CD14-positive monocyte (primary cell): ENCODE data around the gene TMEM184B. TPM values are rescaled to one million over a fixed set of nuclear protein-coding genes. Genes with fewer than 3 reads are reported as not detected.

Experiments used
- DNase-seq, 3 donors: peaks; one replicate each; pipeline ENCODE4 v3.0.0-alpha.2; 2011 to 2022
- H2AFZ ChIP-seq: 2 replicates; pipeline ENCODE4 v1.6.0; 2012; ENCODE audit warnings: mild to moderate bottlenecking, low read depth, low read length, inconsistent platforms; ENCODE audit not compliant: insufficient read depth, poor library complexity, severe bottlenecking
- H3K27ac ChIP-seq, 2 donors: 1 replicate in 1 of 2; 2 replicates in 1 of 2; pipeline ENCODE4 v1.5.1; 2012 to 2013; ENCODE audit warnings: low read length in 2 of 2, control low read depth in 1 of 2, inconsistent platforms in 1 of 2, low read depth in 1 of 2, mild to moderate bottlenecking in 1 of 2
- H3K27me3 ChIP-seq, 2 donors: one replicate each; pipeline versions ENCODE4 v1.6.0 to v1.6.1; 2011 to 2013; ENCODE audit warnings: low read length in 2 of 2; ENCODE audit not compliant: control insufficient read depth in 2 of 2, insufficient read depth in 2 of 2
- H3K36me3 ChIP-seq, 2 donors: replicated peaks in 1 of 2; 1 replicate in 1 of 2; 2 replicates in 1 of 2; pipeline versions ENCODE4 v1.5.1 to v1.6.1; 2012 to 2013; ENCODE audit warnings: low read length in 2 of 2, control low read depth in 1 of 2, inconsistent platforms in 1 of 2, mild to moderate bottlenecking in 1 of 2; ENCODE audit not compliant: insufficient read depth in 2 of 2, control insufficient read depth in 1 of 2
- H3K4me1 ChIP-seq, 2 donors: 1 replicate in 1 of 2; 2 replicates in 1 of 2; pipeline versions ENCODE4 v1.5.1 to v1.6.1; 2012 to 2013; ENCODE audit warnings: low read length in 2 of 2, control low read depth in 1 of 2, inconsistent platforms in 1 of 2, mild to moderate bottlenecking in 1 of 2, moderate library complexity in 1 of 2; ENCODE audit not compliant: insufficient read depth in 2 of 2, control insufficient read depth in 1 of 2
- H3K4me2 ChIP-seq: replicated peaks from 2 replicates; pipeline ENCODE3; 2012; ENCODE audit warnings: low read length, moderate library complexity, mild to moderate bottlenecking; ENCODE audit not compliant: poor library complexity, severe bottlenecking; ENCODE audit errors: extremely low read depth
- H3K4me3 ChIP-seq, 3 experiments: fragments of 200-600 bp in 1 of 3; sonication (generic) in 1 of 3; replicated peaks in 1 of 3; 1 replicate in 2 of 3; 2 replicates in 1 of 3; pipeline ENCODE4 v1.5.1; 2011 to 2013; ENCODE audit warnings: low read length in 3 of 3, mild to moderate bottlenecking in 3 of 3, control low read depth in 2 of 3, low read depth in 2 of 3, inconsistent platforms in 1 of 3, moderate library complexity in 1 of 3
- H3K79me2 ChIP-seq: 2 replicates; pipeline ENCODE4 v1.6.0; 2012; ENCODE audit warnings: mild to moderate bottlenecking, control low read depth, inconsistent platforms, low read length, moderate library complexity; ENCODE audit not compliant: insufficient read depth
- H3K9ac ChIP-seq: 2 replicates; pipeline ENCODE4 v1.6.0; 2017; ENCODE audit warnings: low read length, mild to moderate bottlenecking; ENCODE audit not compliant: insufficient read depth, poor library complexity, severe bottlenecking
- H3K9me3 ChIP-seq, 2 donors: replicated peaks in 1 of 2; 1 replicate in 1 of 2; 2 replicates in 1 of 2; pipeline versions ENCODE4 v1.5.1 to v1.6.1; 2012 to 2013; ENCODE audit warnings: low read length in 2 of 2, control low read depth in 1 of 2; ENCODE audit not compliant: control insufficient read depth in 1 of 2, insufficient read depth in 1 of 2
- H4K20me1 ChIP-seq: 2 replicates; pipeline ENCODE4 v1.6.0; 2012; ENCODE audit warnings: mild to moderate bottlenecking, low read length, control low read depth, moderate library complexity; ENCODE audit not compliant: insufficient read depth
- H3K27ac Mint-ChIP-seq, 7 donors: one replicate each; pipeline ENCODE4 v1.8.0; 2020; ENCODE audit warnings: mild to moderate bottlenecking in 7 of 7, mixed read lengths in 7 of 7, moderate library complexity in 6 of 7, inconsistent platforms in 2 of 7
- H3K27me3 Mint-ChIP-seq, 3 donors: one replicate each; pipeline ENCODE4 v1.8.0; 2021 to 2022; ENCODE audit warnings: low read depth in 3 of 3, mild to moderate bottlenecking in 3 of 3, mixed read lengths in 3 of 3, moderate library complexity in 3 of 3, inconsistent platforms in 1 of 3
- H3K36me3 Mint-ChIP-seq, 2 donors: one replicate each; pipeline ENCODE4 v1.8.0; 2020; ENCODE audit warnings: mixed read lengths in 2 of 2, inconsistent platforms in 1 of 2, mild to moderate bottlenecking in 1 of 2
- H3K4me1 Mint-ChIP-seq: one replicate; pipeline ENCODE4 v1.8.0; 2020; ENCODE audit warnings: mild to moderate bottlenecking, mixed read lengths
- H3K4me3 Mint-ChIP-seq, 2 donors: one replicate each; pipeline ENCODE4 v1.8.0; 2020; ENCODE audit warnings: mild to moderate bottlenecking in 2 of 2, mixed read lengths in 2 of 2, moderate library complexity in 1 of 2
- H3K9me3 Mint-ChIP-seq, 7 donors: one replicate each; pipeline ENCODE4 v1.8.0; 2020 to 2022; ENCODE audit warnings: mixed read lengths in 7 of 7, mild to moderate bottlenecking in 6 of 7, moderate library complexity in 6 of 7, inconsistent platforms in 2 of 7
- WGBS: methylation state at CpG from one replicate; pipeline ENCODE4 v1.1.5; 2013; ENCODE audit warnings: missing lambda C conversion rate; ENCODE audit not compliant: insufficient coverage; 5-methylcytosine and 5-hydroxymethylcytosine counted together
- intact Hi-C, 2 donors: fragments of 100-400 bp; cut with micrococcal nuclease; formaldehyde crosslinking; loops; one replicate each; pipeline versions ENCODE4 v1.15.0 to v1.15.1; 2023
- polyA plus RNA-seq, 3 donors: library from polyadenylated mRNA; depleted of rRNA in 1 of 3; unstranded in 2 of 3; stranded (reverse) in 1 of 3; fragments of 300-500 nt in 2 of 3; fragments of >200 nt in 1 of 3; fragmentation: Illumina TruSeq in 2 of 3; gene quantifications; 1 replicate in 2 of 3; 2 replicates in 1 of 3; pipeline ENCODE4 v1.2.3, GENCODE V29; 2012 to 2021
- small RNA-seq: library from RNA; depleted of rRNA; stranded (forward); fragments of <200 nt; gene quantifications from one replicate; pipeline ENCODE3, GENCODE V24; 2012; ENCODE audit warnings: low read depth; ENCODE audit not compliant: insufficient read length
- TF ChIP-seq, protein P1 (sequence below): fragments of 200-600 bp; IDR thresholded peaks from one replicate; pipeline ENCODE4 v1.8.0; 2022; ENCODE audit warnings: antibody characterized with exemption, mild to moderate bottlenecking

Gene TMEM184B
- polyA plus RNA-seq, 3 donors: 7.4 to 17.7 (median 10.6) TPM

DNA sequence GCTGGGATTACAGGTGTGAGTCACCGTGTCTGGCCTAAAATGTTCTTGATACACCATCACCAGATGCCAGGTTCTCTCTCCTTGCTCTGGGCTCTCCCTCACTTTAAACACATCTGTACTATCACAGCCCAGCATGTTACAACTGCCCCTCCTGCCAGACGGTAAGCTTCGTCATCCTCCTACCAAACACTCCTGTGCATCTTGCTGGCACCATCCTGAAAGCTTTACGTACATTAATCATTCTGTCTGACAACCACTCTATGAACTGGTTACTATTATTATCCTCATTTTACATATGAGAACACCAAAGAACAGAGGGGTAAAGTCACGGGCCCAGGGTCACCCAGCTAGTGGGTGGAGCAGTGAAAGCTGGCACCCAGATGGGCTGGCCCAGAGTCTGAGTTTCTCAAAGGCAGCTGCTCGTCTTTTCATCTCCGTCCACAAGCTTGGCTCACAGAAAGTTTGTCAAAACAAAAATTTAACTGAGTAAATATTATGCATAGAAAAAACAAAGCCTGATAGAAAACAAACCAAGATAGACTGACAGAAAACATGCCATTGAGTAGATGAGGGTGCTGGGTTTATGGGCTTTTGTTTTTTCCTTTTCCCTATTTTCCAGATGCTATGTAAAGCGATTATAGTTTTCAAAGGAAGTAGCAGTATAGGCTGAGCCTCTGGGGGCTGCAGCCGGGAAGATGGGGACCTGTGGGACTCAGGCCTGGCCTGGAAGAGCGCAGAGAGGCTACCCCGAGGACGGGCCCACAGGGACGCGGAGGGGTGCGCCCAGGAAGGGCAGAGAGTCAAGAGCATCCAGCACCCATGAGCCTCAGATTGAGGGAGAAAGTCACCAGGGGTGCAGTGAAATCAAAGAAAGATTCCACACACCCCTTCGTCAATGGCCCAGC is 100.6 kb downstream of the TMEM184B start:
- no peaks in the 10 kb centered on the region for H3K36me3 ChIP-seq
- TF ChIP-seq, protein P1, sequence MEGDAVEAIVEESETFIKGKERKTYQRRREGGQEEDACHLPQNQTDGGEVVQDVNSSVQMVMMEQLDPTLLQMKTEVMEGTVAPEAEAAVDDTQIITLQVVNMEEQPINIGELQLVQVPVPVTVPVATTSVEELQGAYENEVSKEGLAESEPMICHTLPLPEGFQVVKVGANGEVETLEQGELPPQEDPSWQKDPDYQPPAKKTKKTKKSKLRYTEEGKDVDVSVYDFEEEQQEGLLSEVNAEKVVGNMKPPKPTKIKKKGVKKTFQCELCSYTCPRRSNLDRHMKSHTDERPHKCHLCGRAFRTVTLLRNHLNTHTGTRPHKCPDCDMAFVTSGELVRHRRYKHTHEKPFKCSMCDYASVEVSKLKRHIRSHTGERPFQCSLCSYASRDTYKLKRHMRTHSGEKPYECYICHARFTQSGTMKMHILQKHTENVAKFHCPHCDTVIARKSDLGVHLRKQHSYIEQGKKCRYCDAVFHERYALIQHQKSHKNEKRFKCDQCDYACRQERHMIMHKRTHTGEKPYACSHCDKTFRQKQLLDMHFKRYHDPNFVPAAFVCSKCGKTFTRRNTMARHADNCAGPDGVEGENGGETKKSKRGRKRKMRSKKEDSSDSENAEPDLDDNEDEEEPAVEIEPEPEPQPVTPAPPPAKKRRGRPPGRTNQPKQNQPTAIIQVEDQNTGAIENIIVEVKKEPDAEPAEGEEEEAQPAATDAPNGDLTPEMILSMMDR: no peak
- Mint-ChIP-seq H3K36me3 (peaks cover 11% of the 10 kb centered on the region in 2 donors), H3K27ac (no peak overlapping the region), H3K4me3 (no peak overlapping the region), H3K4me1 (peaks cover 25% of the 10 kb centered on the region), H3K9me3 (no peaks in the 10 kb centered on the region), H3K27me3 (peaks cover 1 to 6% (median 3%) of the 10 kb centered on the region in 3 donors)
- H3K4me3 ChIP-seq: no peak overlapping the region
- H3K27me3 ChIP-seq: no peaks in the 10 kb centered on the region
- H3K79me2 ChIP-seq: no peaks in the 10 kb centered on the region
- 82% methylated on average over 11 of the region's 16 CpGs for WGBS
- no peak overlapping the region for H2AFZ ChIP-seq
- no peaks in the 10 kb centered on the region for H3K9me3 ChIP-seq
- peaks cover 22 to 26% of the 10 kb centered on the region in 2 donors for H3K4me1 ChIP-seq
- H3K9ac ChIP-seq: no peak overlapping the region
- no peak for DNase-seq
- intact Hi-C loops: no loop called here
- no peak overlapping the region for H3K27ac ChIP-seq
- no peaks in the 10 kb centered on the region for H4K20me1 ChIP-seq
- no peak overlapping the region for H3K4me2 ChIP-seq

DNA sequence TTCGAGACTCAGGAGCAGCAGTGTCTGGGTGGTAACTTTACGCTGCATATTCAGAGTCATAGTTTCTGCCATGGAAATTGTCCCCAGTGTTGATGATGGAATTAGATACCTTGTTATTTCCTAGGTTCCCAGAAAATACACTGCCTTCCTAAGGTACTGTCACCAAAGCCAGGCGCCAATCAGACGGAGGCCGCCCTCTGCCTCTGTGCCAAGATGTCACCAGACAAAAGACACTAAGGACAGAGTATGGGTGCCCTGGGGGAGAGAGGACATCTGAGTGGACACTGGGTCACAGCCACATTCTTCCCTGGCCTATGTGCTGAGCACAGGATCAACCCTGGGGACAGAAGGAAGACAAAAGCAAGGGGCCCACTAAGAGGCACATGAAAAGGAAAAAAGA is 102.3 kb downstream of the TMEM184B start:
- Mint-ChIP-seq H3K4me1 (peaks cover 8% of the 10 kb centered on the region), H3K27ac (no peak overlapping the region), H3K27me3 (peaks cover 1 to 4% (median 3%) of the 10 kb centered on the region in 3 donors), H3K4me3 (no peak overlapping the region), H3K9me3 (peaks cover 0 to 2% (median 0%) of the 10 kb centered on the region in 7 donors), H3K36me3 (peaks cover 14 to 15% of the 10 kb centered on the region in 2 donors)
- intact Hi-C loops: no loop called here
- H3K79me2 ChIP-seq: no peaks in the 10 kb centered on the region
- 100% methylated on average over 5 of the region's 5 CpGs for WGBS
- TF ChIP-seq, protein P1: no peak
- no peaks in the 10 kb centered on the region for H3K36me3 ChIP-seq
- no peak overlapping the region for H2AFZ ChIP-seq
- no peak overlapping the region for H3K9ac ChIP-seq
- no peaks in the 10 kb centered on the region for H3K27me3 ChIP-seq
- H4K20me1 ChIP-seq: no peaks in the 10 kb centered on the region
- DNase-seq: no peak
- no peak overlapping the region for H3K4me2 ChIP-seq
- peaks cover 5 to 9% of the 10 kb centered on the region in 2 donors for H3K4me1 ChIP-seq
- H3K9me3 ChIP-seq: no peaks in the 10 kb centered on the region
- H3K27ac ChIP-seq: no peak overlapping the region
- no peak overlapping the region for H3K4me3 ChIP-seq

Small RNAs within 50 kb of the gene (small RNA-seq; reads per million reads assigned to genes)
- gene RF00017: not detected
- not detected for gene RN7SL704P

Other genes with a start within 250 kb of the TMEM184B start
- 10 to 100 TPM in 1 of 3 donors, 1 to 10 TPM in 2; 6.4 to 16.9 (median 7.2) TPM for gene PICK1, start 215.6 kb downstream of the TMEM184B start, polyA plus RNA-seq
- not detected for gene SLC16A8, start 188.8 kb downstream of the TMEM184B start, polyA plus RNA-seq
- gene BAIAP2L2, start 162.3 kb downstream of the TMEM184B start, polyA plus RNA-seq: under 1 TPM in 1 of 3 donors, not detected in 2; 0.11 TPM
- 1 to 10 TPM in 1 of 3 donors, under 1 TPM in 2; 0.43 to 8.3 (median 0.62) TPM for gene PLA2G6, start 91.2 kb downstream of the TMEM184B start, polyA plus RNA-seq
- 10 to 100 TPM in 1 of 3 donors, 1 to 10 TPM in 2; 1.5 to 67.3 (median 2.0) TPM for gene MAFF, start 71.0 kb downstream of the TMEM184B start, polyA plus RNA-seq
- gene CSNK1E, start 44.4 kb upstream of the TMEM184B start, polyA plus RNA-seq: 10 to 100 TPM in 1 of 3 donors, 1 to 10 TPM in 2; 1.9 to 44.7 (median 3.1) TPM
- gene KCNJ4, start 182.2 kb upstream of the TMEM184B start, polyA plus RNA-seq: not detected
- gene KDELR3, start 195.1 kb upstream of the TMEM184B start, polyA plus RNA-seq: not detected
- gene DDX17, start 233.3 kb upstream of the TMEM184B start, polyA plus RNA-seq: 100 to 1,000 TPM in 1 of 3 donors, 10 to 100 TPM in 2; 31.4 to 434 (median 36.3) TPM